Aorta (tissue), 5 donors: ENCODE results near the gene NEXN. TPM values are rescaled to one million over a fixed set of nuclear protein-coding genes. Genes with fewer than 3 reads are reported as not detected.

ENCODE experiments used
- ATAC-seq: fragments of 200-7000 bp; cut with Tn5 transposase; one replicate; pipeline ENCODE4 v1.9.1; 2022; ENCODE audit warnings: moderate library complexity; ENCODE audit not compliant: low FRiP score
- DNase-seq, 2 donors: peaks; one replicate each; pipeline ENCODE4 v3.0.0-alpha.2; 2020
- H3K27ac ChIP-seq, 2 donors: one replicate each; pipeline ENCODE4 v1.5.1; 2013; ENCODE audit warnings: low read length in 2 of 2, mild to moderate bottlenecking in 2 of 2, moderate library complexity in 2 of 2, control low read depth in 1 of 2, inconsistent platforms in 1 of 2, low read depth in 1 of 2
- H3K27me3 ChIP-seq, 2 donors: one replicate each; pipeline ENCODE4 v1.6.1; 2013; ENCODE audit warnings: control low read depth in 1 of 2, low read length in 1 of 2, mild to moderate bottlenecking in 1 of 2, moderate library complexity in 1 of 2; ENCODE audit not compliant: insufficient read depth in 2 of 2, control insufficient read depth in 1 of 2
- H3K36me3 ChIP-seq, 2 donors: one replicate each; pipeline ENCODE4 v1.6.1; 2013; ENCODE audit warnings: control low read depth in 1 of 2, low read length in 1 of 2, mild to moderate bottlenecking in 1 of 2; ENCODE audit not compliant: insufficient read depth in 2 of 2, control insufficient read depth in 1 of 2
- H3K4me1 ChIP-seq, 2 donors: one replicate each; pipeline ENCODE4 v1.6.1; 2013; ENCODE audit warnings: low read length in 2 of 2, control low read depth in 1 of 2, mild to moderate bottlenecking in 1 of 2, moderate library complexity in 1 of 2; ENCODE audit not compliant: insufficient read depth in 2 of 2, control insufficient read depth in 1 of 2
- H3K4me3 ChIP-seq, 2 donors: one replicate each; pipeline ENCODE4 v1.5.1; 2013; ENCODE audit warnings: low read length in 2 of 2, control low read depth in 1 of 2, mild to moderate bottlenecking in 1 of 2
- H3K9me3 ChIP-seq: one replicate; pipeline ENCODE4 v1.6.1; 2013; ENCODE audit warnings: mild to moderate bottlenecking, low read length; ENCODE audit not compliant: control insufficient read depth
- WGBS, 2 donors: extraction: QIAGEN DNeasy Blood & Tissue Kit; methylation state at CpG; one replicate each; pipeline ENCODE4 v1.1.7; 2013; 5-methylcytosine and 5-hydroxymethylcytosine counted together
- intact Hi-C, 2 donors: fragments of 100-400 bp; cut with DNase I; formaldehyde crosslinking; loops; one replicate each; pipeline versions ENCODE4 v1.14.2 to v1.15.0; 2022
- polyA plus RNA-seq, 2 donors: library from polyadenylated mRNA; stranded (reverse); fragments of 200-250 nt; gene quantifications; one replicate each; pipeline ENCODE4 v1.2.3, GENCODE V29; 2013
- total RNA-seq, 2 donors: library from RNA; stranded (reverse); fragmentation: NEBNext Ultra II Directional; extraction: Animal tissue kit (Norgen Biotek cat#: 25700); gene quantifications; one replicate each; pipeline ENCODE4 v1.2.1, GENCODE V29; 2021
- donor health status: healthy with polysubstance abuse.
- donor health status: Bipolar disorder and iron deficiency.
- donor health status: DM: no; HTN: no; CAD: no.
- donor health status: DM: no; HTN: no; CAD: no.
- donor health status: DM: yes; HTN: yes; CAD: no.

NEXN gene
- total and polyA plus RNA-seq, 4 donors = 81.9 to 237 (median 146) TPM

GRCh38 chr1:77989744-77990143 is 101.3 kb downstream of the NEXN start:
- no peaks in the 10 kb centered on the region for H3K36me3 ChIP-seq
- intact Hi-C loops = no loop called here
- ATAC-seq (no peak), DNase-seq (no peak)
- peaks cover 0 to 2% of the 10 kb centered on the region in 2 donors for H3K4me1 ChIP-seq
- no peak overlapping the region for H3K27ac ChIP-seq
- H3K27me3 ChIP-seq = no peaks in the 10 kb centered on the region
- WGBS, 2 donors = 84 to 85% methylated on average over 2 of the region's 2 CpGs
- H3K4me3 ChIP-seq = no peak overlapping the region
- no peaks in the 10 kb centered on the region for H3K9me3 ChIP-seq

- Histone ChIP-seq H3K4me1 (peaks cover 0 to 2% of the 10 kb centered on the region in 2 donors), H3K27me3 (no peaks in the 10 kb centered on the region), H3K27ac (no peak overlapping the region), H3K4me3 (no peak overlapping the region), H3K36me3 (no peaks in the 10 kb centered on the region), H3K9me3 (no peaks in the 10 kb centered on the region)
- WGBS, 2 donors = 88 to 94% methylated on average over 3 of the region's 3 CpGs
- DNase-seq = no peak
- ATAC-seq = no peak
- intact Hi-C loops = no loop called here
These were observed 102.3 kb downstream of the NEXN start for GRCh38 chr1:77990629-77991204.

GRCh38 chr1:77991638-77992037 is 103.2 kb downstream of the NEXN start:
- ATAC-seq (no peak), DNase-seq (no peak)
- no peak overlapping the region for H3K27ac ChIP-seq
- H3K27me3 ChIP-seq = no peaks in the 10 kb centered on the region
- no peaks in the 10 kb centered on the region for H3K36me3 ChIP-seq
- no peak overlapping the region for H3K4me3 ChIP-seq
- intact Hi-C loops = no loop called here
- H3K4me1 ChIP-seq = peaks cover 0 to 2% of the 10 kb centered on the region in 2 donors
- H3K9me3 ChIP-seq = no peaks in the 10 kb centered on the region

Other genes starting within 250 kb of the NEXN start
- gene ZZZ3, start 206.0 kb upstream of the NEXN start, total RNA-seq = 10 to 100 TPM; 40.7 to 56.6 TPM
- 10 to 100 TPM; 14.6 to 19.8 TPM for gene ZZZ3, start 206.0 kb upstream of the NEXN start, polyA plus RNA-seq
- gene USP33, start 128.8 kb upstream of the NEXN start, total RNA-seq = 10 to 100 TPM; 58.2 to 74.6 TPM
- gene USP33, start 128.8 kb upstream of the NEXN start, polyA plus RNA-seq = 10 to 100 TPM; 18.4 to 36.6 TPM
- gene MIGA1, start 109.0 kb upstream of the NEXN start, total RNA-seq = 10 to 100 TPM; 18.6 to 22.0 TPM
- gene MIGA1, start 109.0 kb upstream of the NEXN start, polyA plus RNA-seq = 1 to 10 TPM; 2.5 to 5.6 TPM
- gene FUBP1, start 90.4 kb downstream of the NEXN start, total RNA-seq = 100 to 1,000 TPM; 101 to 142 TPM
- 10 to 100 TPM; 18.3 to 57.1 TPM for gene FUBP1, start 90.4 kb downstream of the NEXN start, polyA plus RNA-seq
- 100 to 1,000 TPM in 1 of 2 donors, 10 to 100 TPM in 1; 76.7 to 137 TPM for gene DNAJB4, start 116.3 kb downstream of the NEXN start, total RNA-seq
- 10 to 100 TPM; 39.1 to 56.5 TPM for gene DNAJB4, start 116.3 kb downstream of the NEXN start, polyA plus RNA-seq
- gene GIPC2, start 157.3 kb downstream of the NEXN start, total RNA-seq = 1 to 10 TPM; 2.8 to 7.4 TPM
- 1 to 10 TPM; 1.4 to 7.5 TPM for gene GIPC2, start 157.3 kb downstream of the NEXN start, polyA plus RNA-seq